HG02798 (cell line): Measurements from ENCODE around the gene NOLC1.

Experiments
- ATAC-seq: cut with Tn5 transposase; IDR thresholded peaks from one replicate; pipeline ENCODE4 v1.9.1; 2021; ENCODE audit warnings: mild to moderate bottlenecking; ENCODE audit not compliant: unreplicated experiment, poor library complexity

NOLC1 gene

DNA sequence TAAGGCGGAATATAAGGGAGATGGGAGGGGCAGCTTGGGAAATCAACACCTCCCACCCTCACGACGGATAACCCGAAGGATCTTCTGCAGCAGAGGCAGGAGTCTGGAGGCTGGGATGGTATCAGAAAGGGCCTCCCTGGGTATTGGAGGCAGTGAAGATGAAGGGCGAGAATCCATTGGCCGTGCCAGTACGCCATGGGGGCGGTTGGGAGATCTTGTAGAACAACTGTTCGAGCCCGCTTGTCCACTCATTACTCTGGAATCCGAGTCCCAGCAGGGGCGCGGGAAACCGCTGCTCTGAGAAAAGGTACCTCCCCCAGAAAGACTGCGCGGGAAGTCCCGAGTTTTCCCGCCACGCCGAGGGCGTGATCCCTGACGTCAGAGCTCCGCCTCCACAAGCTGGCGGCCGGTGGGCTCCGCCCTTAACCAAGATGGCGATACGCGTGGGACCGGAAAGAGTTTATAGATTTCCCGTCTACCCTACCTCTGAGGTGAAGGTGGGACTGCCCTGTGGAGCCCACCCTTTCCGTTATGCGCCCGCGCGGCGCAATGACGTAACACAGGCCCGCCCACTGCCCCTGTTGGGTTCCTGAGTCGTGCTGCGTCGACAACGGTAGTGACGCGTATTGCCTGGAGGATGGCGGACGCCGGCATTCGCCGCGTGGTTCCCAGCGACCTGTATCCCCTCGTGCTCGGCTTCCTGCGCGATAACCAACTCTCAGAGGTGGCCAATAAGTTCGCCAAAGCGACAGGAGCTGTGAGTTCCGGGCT is at the start of gene NOLC1:
Gene NOLC1 (plus strand): TSS at position 616 of the 771 bp plus-strand sequence. CDS start 22 bp downstream, at position 638.
- ATAC-seq, result peak; percentile 96

DNA sequence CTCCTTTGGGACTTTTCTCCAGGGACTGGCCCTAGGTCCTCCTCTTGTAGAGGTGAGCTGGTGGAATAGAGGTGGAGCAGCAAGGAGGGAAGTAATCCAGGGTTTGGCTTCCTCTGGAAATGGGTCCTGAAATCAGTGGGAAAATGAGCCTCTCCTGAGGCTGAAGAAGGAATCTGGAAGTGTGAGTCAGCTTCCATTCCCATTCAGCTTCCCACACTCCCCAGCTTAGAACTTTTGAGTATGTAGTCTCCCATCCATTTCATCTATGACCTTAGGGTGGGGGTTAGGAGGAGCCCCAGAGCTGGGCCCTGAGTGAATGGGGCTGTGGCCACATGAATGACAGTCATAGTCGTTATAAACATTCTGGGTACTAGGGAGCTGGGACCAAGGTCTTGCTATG is 49.8 kb upstream of the NOLC1 start:
- ATAC-seq, result no peak

DNA sequence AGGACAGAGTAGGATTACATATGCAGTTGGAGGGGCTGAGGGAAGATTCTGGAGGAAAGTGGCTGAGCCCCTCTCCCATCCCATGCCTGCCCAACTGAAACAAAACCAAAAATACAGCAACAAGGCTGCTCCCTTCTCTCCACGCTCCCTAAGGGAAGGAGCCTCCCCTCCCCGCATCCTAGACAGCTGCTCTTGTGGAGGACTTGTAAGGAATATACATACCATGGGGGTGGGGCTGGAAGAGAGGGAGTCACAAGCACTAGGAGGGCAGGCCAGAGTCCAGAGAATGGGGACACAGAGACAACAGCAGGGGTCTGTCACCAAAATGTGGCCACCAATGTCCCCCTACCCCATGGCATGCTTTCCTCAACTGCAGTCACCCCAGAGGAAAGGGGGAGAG is 45.2 kb upstream of the NOLC1 start:
- no peak for ATAC-seq

DNA sequence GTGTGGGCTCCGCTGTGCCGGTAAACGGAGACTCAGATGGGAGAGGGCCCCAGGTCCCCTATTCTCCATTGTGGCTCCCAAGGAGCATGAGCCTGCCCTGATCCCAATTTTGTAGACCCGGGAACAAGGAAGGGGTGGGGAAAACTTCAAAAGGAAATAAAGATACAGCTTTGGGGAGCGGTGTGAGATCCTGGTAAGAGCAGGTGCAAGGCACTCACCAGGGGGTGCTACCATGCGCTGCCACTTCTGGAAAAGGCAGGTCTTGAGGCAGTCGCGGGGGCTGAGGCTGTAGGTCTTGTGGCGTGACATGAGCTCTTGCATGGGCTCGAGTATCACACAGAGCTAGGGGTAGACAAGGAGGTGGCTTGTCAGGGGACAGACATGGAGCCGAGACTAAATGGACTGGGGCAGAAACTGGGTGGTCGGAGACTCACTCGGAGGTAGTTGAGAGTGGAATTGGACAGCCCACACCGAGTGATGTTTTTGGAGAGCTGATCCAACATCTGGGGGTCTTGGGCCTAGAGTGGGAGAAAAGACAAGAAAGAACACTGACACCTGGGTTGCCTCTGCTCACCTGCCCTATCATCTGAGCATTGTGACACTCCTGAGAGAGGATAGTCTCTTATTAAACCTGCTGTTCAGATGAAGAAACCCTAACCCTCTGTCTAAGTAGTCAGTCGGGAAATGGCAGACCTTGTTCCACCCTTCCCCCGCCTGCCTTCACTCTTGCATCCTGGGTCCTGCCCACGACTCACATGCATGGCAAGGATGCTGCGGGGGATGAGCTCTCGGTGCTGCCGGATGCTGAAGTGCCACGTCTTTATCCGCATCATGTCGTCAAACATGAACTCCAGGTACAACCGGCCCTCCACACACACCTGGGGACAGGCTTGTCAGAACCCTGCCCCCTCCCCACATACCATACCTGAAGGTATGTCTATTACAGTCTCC is 42.7 kb upstream of the NOLC1 start:
- no peak for ATAC-seq

DNA sequence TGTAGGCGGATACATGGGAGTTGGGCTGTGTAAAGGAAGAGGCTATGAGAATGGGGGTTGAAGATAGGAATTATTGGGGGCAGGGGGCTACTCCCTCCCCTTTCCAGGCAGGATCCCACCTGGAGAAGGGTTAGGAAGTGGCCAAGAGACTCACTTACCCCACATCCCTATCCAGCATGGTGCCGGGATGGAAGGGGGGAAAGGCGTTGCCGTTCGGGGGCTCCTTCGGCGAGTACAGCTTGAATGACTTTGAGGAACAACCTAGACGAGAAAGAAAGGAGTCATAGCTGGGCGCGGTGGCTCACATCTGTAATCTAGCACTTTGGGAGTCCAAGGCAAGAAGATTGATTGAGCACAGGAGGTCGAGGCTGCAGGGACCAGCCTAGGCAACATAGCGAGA is 40.9 kb upstream of the NOLC1 start:
- no peak for ATAC-seq

DNA sequence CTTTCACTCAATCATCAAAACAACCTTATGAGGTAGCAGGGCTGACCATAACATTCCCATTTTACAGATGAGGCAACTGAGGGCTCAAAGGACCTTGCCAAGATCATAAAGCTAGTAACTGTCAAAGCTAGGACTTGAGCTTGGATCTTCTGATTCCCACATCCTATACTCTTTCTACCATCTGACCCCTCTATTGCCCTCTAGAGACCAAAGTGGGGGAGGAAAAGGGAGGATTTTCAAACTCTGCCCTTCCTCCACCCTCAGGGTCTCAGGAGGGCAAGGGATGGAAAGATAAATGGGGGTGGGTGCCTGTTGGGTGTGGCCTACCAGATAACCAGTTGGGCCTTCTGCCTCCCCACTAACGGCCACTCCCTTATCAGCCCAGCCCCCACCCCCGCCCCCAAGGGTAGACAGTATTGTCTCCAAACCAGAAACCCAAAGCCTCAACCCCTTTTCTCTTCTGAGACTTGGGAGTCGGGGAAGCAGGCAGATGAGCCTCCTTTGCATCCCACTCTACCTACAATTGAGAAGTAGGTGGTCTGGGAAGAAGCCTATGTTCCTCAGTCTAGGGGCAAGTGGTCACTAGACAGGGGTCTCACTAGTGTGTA is 39.9 kb upstream of the NOLC1 start:
- ATAC-seq, result no peak

GRCh38 chr10:102113261-102113955 is 38.8 kb upstream of the NOLC1 start:
- no peak for ATAC-seq

GRCh38 chr10:102113956-102114857 is 38.0 kb upstream of the NOLC1 start:
- peak; percentile 8 for ATAC-seq

GRCh38 chr10:102114861-102115618 is 37.1 kb upstream of the NOLC1 start:
- ATAC-seq, result peak; percentile 72

DNA sequence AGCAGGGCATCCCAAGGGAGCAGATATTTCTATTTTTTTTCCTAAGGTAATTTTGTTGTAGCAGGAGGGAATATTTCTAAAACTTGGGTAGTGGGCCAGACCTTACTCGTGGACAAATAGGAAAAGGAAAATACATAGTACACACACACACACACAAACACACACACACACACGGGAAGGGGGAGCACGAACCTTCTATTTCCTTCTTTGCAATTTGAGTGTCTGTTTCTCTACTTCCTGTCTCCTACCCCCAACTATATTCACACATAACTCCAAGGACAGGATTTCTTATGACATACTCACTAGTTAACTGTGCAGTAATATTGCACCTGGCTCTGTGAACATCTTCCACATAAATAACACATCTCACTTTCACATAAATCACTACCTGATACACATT is 36.4 kb upstream of the NOLC1 start:
- ATAC-seq, result no peak

- ATAC-seq, result no peak
Observed at GRCh38 chr10:102116656-102117055, 35.5 kb upstream of the NOLC1 start.

DNA sequence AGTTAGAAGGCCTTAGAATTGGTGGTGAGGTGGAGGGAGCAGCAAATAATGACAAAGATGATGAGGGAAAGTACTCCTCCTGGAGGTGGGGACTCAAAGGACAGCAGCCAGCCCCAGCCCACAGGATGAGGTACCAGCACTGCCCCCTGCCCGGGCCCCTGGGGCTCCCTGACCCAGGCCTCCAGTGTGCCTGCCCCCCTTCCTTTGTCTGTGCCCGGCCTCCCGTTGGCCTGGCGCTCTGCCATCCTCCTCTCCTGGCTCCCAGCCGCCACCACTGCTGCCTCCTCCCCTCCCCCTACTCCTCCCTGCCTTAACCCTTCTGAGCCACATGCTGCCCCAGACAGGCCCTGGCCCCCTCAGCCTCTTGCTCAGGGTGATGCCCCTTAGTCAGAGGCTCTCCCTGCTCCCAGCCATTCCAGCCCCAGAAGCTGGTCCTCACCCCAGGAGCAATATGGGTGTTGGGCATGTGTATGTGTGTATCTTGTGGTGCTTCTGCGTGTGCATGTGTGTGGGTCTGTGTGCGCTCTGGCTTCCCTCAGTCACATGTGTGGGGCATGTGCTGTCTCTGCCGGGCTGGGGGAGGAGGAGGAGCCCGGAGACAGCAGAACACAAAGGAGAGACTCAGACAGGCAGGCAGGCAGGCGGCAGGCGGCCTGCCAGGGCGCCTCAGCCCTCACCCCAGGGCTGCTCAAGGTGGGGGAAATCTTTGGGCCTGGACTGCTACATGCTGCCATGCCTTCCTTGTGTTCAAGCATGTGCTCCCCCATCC is 34.6 kb upstream of the NOLC1 start:
- no peak for ATAC-seq

DNA sequence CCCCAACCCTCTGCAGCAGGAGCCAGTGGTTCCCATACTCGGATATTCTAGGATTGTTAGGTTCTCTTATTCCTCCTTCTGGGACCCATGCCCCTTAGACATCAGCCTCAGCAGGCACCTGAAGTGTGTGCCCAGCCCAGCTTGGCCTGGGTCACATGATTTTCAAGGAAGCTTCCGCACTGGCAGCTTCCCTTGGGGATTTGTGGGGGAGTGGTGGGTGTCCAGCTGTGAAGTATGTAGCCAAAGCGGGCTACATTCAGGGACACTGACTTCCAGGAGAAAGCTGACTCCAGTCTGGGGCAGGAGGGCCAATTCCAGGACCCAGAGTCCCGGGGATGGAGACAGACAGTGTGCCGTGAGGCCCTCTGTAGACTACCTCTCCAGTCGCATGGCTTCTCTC is 33.3 kb upstream of the NOLC1 start:
- ATAC-seq, result no peak

DNA sequence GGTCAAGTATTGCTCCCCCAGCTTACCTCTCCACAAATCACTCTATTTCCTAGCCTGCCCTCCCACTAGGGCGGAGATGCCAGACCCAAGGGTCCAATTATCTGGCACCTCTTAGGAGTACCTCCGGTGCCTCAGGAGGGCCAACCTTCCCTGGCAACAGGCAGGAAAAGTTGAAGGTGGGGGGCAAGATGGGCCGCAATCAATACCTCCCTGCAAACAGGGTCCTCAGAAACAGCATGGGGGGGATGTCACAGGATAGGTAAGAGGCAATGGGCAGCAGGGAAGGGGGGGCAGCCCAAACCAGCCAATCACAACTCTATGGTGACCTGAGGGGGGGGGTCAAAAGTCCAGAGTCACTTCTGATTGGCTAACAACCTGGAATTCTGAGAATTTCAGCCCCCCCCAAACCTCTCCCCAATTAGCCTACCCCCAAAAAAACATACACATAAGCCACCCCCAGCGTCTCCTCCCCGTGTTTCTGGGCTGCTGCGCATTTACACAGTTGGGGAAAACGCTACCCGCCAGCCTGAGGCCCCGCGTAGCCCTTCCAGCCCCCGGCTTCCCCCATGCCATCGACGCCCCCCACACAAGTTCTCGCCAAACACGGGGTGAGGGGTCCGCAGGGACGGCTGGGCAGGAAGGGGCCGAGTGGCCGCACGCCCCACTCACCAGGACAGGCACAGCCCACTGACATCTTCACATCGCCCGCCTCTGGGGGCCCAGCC is 32.6 kb upstream of the NOLC1 start:
- ATAC-seq, result no peak

DNA sequence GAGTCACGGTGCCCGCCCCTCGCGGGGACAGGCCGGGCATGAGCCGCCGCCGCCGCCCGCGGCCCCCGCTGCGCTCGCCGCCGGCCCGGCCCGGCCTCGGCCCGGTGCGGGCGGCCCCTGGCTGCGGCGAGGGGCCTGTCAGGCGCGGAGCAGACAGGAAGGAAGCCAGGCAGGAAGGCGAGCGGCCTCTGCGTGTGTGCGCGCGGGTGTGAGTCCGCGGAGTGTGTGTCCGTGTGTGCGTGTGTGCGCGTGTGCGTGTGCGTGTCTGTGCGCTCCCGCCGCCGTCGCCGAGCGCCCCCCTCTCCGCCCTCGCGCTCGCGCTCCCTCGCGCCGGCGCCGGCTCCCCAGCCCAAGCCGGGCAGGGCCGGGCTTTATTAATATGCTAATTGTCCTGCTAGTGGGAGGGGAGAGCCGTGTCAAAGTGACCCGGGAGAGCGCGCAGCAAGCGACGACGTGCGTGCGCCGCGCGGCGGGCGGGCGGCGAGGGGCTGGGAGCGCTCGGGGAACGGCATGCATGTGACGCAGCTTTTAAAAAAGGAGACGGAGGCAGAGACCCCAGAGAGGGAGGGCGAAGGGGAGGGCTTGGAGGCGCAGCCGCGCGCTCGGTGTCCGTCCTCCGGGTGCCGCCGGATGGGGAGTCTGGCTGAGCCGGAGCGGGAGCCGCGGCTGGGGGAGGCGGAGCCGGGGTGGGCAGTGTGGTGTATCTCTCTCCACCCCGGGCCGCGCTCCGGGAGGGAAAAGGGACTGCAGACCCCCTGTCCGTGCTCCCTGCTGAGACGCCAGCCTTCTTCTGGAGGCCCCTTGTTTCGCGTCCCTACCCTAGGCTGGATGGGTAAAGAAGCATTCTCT is 31.8 kb upstream of the NOLC1 start, which contains the start of gene LDB1:
Gene LDB1 (minus strand): TSS at position 227 of the 849 bp plus-strand sequence. CDS start 258 bp downstream, outside the sequence.
- peak; percentile 65 for ATAC-seq
